Hepatocyte (in vitro differentiated cells): Measurements from ENCODE around the gene PAF1. TPM values are rescaled to one million over a fixed set of nuclear protein-coding genes. Genes with fewer than 3 reads are reported as not detected.
A peak's percentile ranks its signal among the peaks of the same experiment; 100 is the strongest.

ENCODE experiments used
- DNase-seq: peaks from one replicate; pipeline ENCODE4 v3.0.0-alpha.2; 2016; ENCODE audit warnings: low spot score
- H2AFZ ChIP-seq: fragments of 200-600 bp; sonication (generic); 2 replicates; pipeline ENCODE4 v1.6.0; 2016; ENCODE audit warnings: antibody characterized with exemption, mild to moderate bottlenecking
- H3K27ac ChIP-seq: fragments of 200-600 bp; sonication (generic); 2 replicates; pipeline ENCODE4 v1.5.1; 2016; ENCODE audit warnings: mild to moderate bottlenecking
- H3K27me3 ChIP-seq: fragments of 200-600 bp; sonication (generic); 2 replicates; pipeline ENCODE4 v1.6.1; 2016
- H3K36me3 ChIP-seq: fragments of 200-600 bp; sonication (generic); replicated peaks from 2 replicates; pipeline ENCODE4 v1.5.1; 2016; ENCODE audit warnings: low read depth; ENCODE audit not compliant: insufficient read depth
- H3K4me1 ChIP-seq: fragments of 200-600 bp; sonication (generic); 2 replicates; pipeline ENCODE4 v1.5.1; 2016; ENCODE audit warnings: mild to moderate bottlenecking, moderate library complexity; ENCODE audit not compliant: insufficient read depth
- H3K4me2 ChIP-seq: fragments of 200-600 bp; sonication (generic); 2 replicates; pipeline ENCODE4 v1.6.0; 2016
- H3K4me3 ChIP-seq: fragments of 200-600 bp; sonication (generic); 2 replicates; pipeline ENCODE4 v1.5.1; 2016; ENCODE audit warnings: mild to moderate bottlenecking
- H3K79me2 ChIP-seq: fragments of 200-600 bp; sonication (generic); 2 replicates; pipeline ENCODE4 v1.6.0; 2017; ENCODE audit warnings: mild to moderate bottlenecking
- H3K9me2 ChIP-seq: fragments of 200-600 bp; sonication (generic); replicated peaks from 2 replicates; pipeline ENCODE4 v1.6.0; 2017; ENCODE audit warnings: mild to moderate bottlenecking; ENCODE audit not compliant: insufficient read depth
- H3K9me3 ChIP-seq: fragments of 200-600 bp; sonication (generic); 2 replicates; pipeline ENCODE4 v1.5.1; 2016; ENCODE audit warnings: low read depth, mild to moderate bottlenecking
- H4K20me1 ChIP-seq: fragments of 200-600 bp; sonication (generic); 2 replicates; pipeline ENCODE4 v1.6.0; 2016; ENCODE audit warnings: mild to moderate bottlenecking; ENCODE audit not compliant: insufficient read depth, poor library complexity, severe bottlenecking
- CTCF ChIP-seq: fragments of 200-600 bp; sonication (generic); IDR thresholded peaks from 2 replicates; pipeline ENCODE4 v1.5.1; 2016; ENCODE audit warnings: antibody characterized with exemption, mild to moderate bottlenecking; ENCODE audit not compliant: poor library complexity
- EZH2 ChIP-seq: fragments of 200-600 bp; sonication (generic); IDR thresholded peaks from 2 replicates; pipeline ENCODE4 v1.6.1; 2016; ENCODE audit warnings: antibody characterized with exemption, mild to moderate bottlenecking, borderline replicate concordance
- EZH2phosphoT487 ChIP-seq: fragments of 200-600 bp; sonication (generic); IDR thresholded peaks from one replicate; pipeline ENCODE4 v1.6.1; 2018; ENCODE audit warnings: antibody characterized with exemption, mild to moderate bottlenecking, low read depth, moderate library complexity; ENCODE audit not compliant: unreplicated experiment, severe bottlenecking
- WGBS: methylation state at CpG from one replicate; pipeline ENCODE4 v1.1.6; 2016; ENCODE audit warnings: low lambda C conversion rate; ENCODE audit errors: missing lambda C conversion rate; 5-methylcytosine and 5-hydroxymethylcytosine counted together
- polyA plus RNA-seq: library from polyadenylated mRNA; unstranded; fragments of >200 nt; fragmentation: Nextera tagmentation; extraction: Ambion mirVana; gene quantifications from 2 replicates; pipeline ENCODE4 v1.2.1, GENCODE V29; 2016
- total RNA-seq: library from RNA; depleted of rRNA; stranded (reverse); fragments of >200 nt; gene quantifications from 2 replicates; pipeline ENCODE4 v1.2.3, GENCODE V29; 2014

The PAF1 gene
- total and polyA plus RNA-seq, 2 experiments from 2014 or later = 30.4 to 54.4 TPM

GRCh38 chr19:39365531-39365930 is 25.4 kb downstream of the PAF1 start:
- H3K27me3 ChIP-seq = no peaks in the 10 kb centered on the region
- no peak overlapping the region for H3K4me2 ChIP-seq
- H3K27ac ChIP-seq = no peak overlapping the region
- no peak overlapping the region for H3K4me3 ChIP-seq
- peaks cover 4% of the 10 kb centered on the region for H3K4me1 ChIP-seq
- peaks cover 5% of the 10 kb centered on the region for H3K79me2 ChIP-seq
- H4K20me1 ChIP-seq = no peaks in the 10 kb centered on the region
- no peaks in the 10 kb centered on the region for H3K36me3 ChIP-seq
- no peak overlapping the region for H2AFZ ChIP-seq
- TF ChIP-seq EZH2phosphoT487 (no peak), EZH2 (no peak), CTCF (no peak)
- no peak for DNase-seq
- WGBS = 100% methylated on average over 1 of the region's 1 CpG
- no peaks in the 10 kb centered on the region for H3K9me3 ChIP-seq
- no peaks in the 10 kb centered on the region for H3K9me2 ChIP-seq

GRCh38 chr19:39363901-39364457 is 26.9 kb downstream of the PAF1 start:
- Histone ChIP-seq H3K9me3 (no peaks in the 10 kb centered on the region), H3K27ac (peak overlapping the region; percentile 66), H3K4me3 (no peak overlapping the region), H3K4me2 (no peak overlapping the region), H3K4me1 (peaks cover 4% of the 10 kb centered on the region), H3K27me3 (no peaks in the 10 kb centered on the region), H4K20me1 (no peaks in the 10 kb centered on the region), H3K9me2 (no peaks in the 10 kb centered on the region), H2AFZ (no peak overlapping the region), H3K36me3 (no peaks in the 10 kb centered on the region), H3K79me2 (peaks cover 8% of the 10 kb centered on the region)
- TF ChIP-seq CTCF = no peak
- no peak for TF ChIP-seq EZH2phosphoT487
- TF ChIP-seq EZH2 = no peak
- 92% methylated on average over 5 of the region's 5 CpGs for WGBS
- no peak for DNase-seq

- H3K4me1 ChIP-seq = peaks cover 4% of the 10 kb centered on the region
- H3K4me3 ChIP-seq = no peak overlapping the region
- 81% methylated on average over 6 of the region's 6 CpGs for WGBS
- H3K36me3 ChIP-seq = no peaks in the 10 kb centered on the region
- no peak overlapping the region for H2AFZ ChIP-seq
- H3K27me3 ChIP-seq = no peaks in the 10 kb centered on the region
- no peaks in the 10 kb centered on the region for H3K9me2 ChIP-seq
- no peaks in the 10 kb centered on the region for H3K9me3 ChIP-seq
- peak overlapping the region; percentile 48 for H3K27ac ChIP-seq
- no peak for TF ChIP-seq EZH2
- TF ChIP-seq EZH2phosphoT487 = no peak
- TF ChIP-seq CTCF = no peak
- no peak overlapping the region for H3K4me2 ChIP-seq
- H4K20me1 ChIP-seq = no peaks in the 10 kb centered on the region
- no peak for DNase-seq
- peaks cover 8% of the 10 kb centered on the region for H3K79me2 ChIP-seq
Measured at GRCh38 chr19:39362682-39363657, 27.9 kb downstream of the PAF1 start.
